ENCODE measurements around the gene SCGN. TPM values are rescaled to one million over a fixed set of nuclear protein-coding genes. Genes with fewer than 3 reads are reported as not detected.
"Not testable (repeated sequence)": the region's sequence is repeated elsewhere in the genome, so short reads cannot be mapped to it uniquely, and the experiment has no call there.

The SCGN gene
- total and polyA plus RNA-seq, 2 of the 4 experiments (the other 2 are of a cell fraction) = not detected

DNA sequence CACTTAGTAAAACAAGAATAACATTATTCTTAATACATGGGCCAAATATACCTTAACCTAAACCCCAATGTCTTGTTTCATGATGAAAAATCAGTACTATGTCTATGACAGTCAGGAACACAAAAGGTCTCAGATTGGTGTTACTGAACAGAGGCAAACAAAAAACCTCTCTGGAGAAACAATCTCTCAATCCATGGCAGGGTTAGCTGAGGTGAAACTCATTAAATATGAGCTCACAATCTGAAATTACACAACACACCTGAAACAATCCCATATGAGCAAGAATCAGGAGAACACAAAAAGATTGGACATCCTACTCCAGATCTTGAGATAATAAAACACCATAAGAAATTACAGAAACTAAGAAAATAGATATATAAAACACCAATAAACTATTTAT lies 96.0 kb downstream of the SCGN start:
- Histone ChIP-seq H3K14ac (replicated peaks; ENCODE audit: low read depth, low read length) (no peak overlapping the region), H3K4me2 (ENCODE audit: low read depth, low read length) (no peak overlapping the region), H2BK120ac (ENCODE audit: low read depth, low read length) (no peak overlapping the region), H2AK9ac (replicated peaks; ENCODE audit: low read depth, low read length, poor library complexity) (no peak overlapping the region), H4K8ac (ENCODE audit: low read depth in 2 of 2, low read length in 2 of 2) (no peak overlapping the region), H3K4me3 (ENCODE audit: insufficient read depth, low read depth, low read length) (no peak overlapping the region), H3K27me3 (ENCODE audit: control insufficient read depth, insufficient read depth, low read length) (no peaks in the 10 kb centered on the region), H2BK5ac (ENCODE audit: low read depth, low read length, poor library complexity, severe bottlenecking) (no peak overlapping the region), H2AK5ac (ENCODE audit: low read depth, low read length) (no peak overlapping the region), H3K4me1 (ENCODE audit: control insufficient read depth, insufficient read depth, low read length) (no peaks in the 10 kb centered on the region), H2BK20ac (ENCODE audit: low read depth, low read length) (no peak overlapping the region), H2AFZ (replicated peaks; ENCODE audit: low read length, poor library complexity) (no peak overlapping the region), H3K79me1 (ENCODE audit: low read depth in 1 of 2, low read length in 2 of 2) (no peaks in the 10 kb centered on the region), H4K20me1 (ENCODE audit: insufficient read depth, low read length) (no peaks in the 10 kb centered on the region), H3K9ac (ENCODE audit: low read depth, low read length) (no peak overlapping the region), H3K4ac (ENCODE audit: low read depth, low read length) (no peak overlapping the region), H3K9me1 (ENCODE audit: insufficient read depth, low read length) (no peaks in the 10 kb centered on the region), H3K9me3 (ENCODE audit: control insufficient read depth, insufficient read depth, low read length) (no peaks in the 10 kb centered on the region), H3K18ac (ENCODE audit: low read depth, low read length) (no peak overlapping the region), H4K5ac (ENCODE audit: low read depth, low read length) (no peak overlapping the region), H3K23ac (ENCODE audit: low read depth, low read length) (no peak overlapping the region), H4K91ac (ENCODE audit: insufficient read depth, low read depth, low read length) (no peak overlapping the region), H3K36me3 (ENCODE audit: control insufficient read depth, insufficient read depth, low read length) (no peaks in the 10 kb centered on the region), H3K56ac (ENCODE audit: extremely low read depth, insufficient read depth, low read length) (no peak overlapping the region), H2BK15ac (ENCODE audit: low read depth, low read length) (no peak overlapping the region), H3K27ac (ENCODE audit: insufficient read depth, low read length) (no peak overlapping the region)
- in situ Hi-C loops (cut with MboI; ENCODE audit: low sequenced_read_pairs) = no loop called here
- intact Hi-C loops (cut with micrococcal nuclease) = no loop called here
- CTCF ChIA-PET = no interaction called here
- dilution Hi-C loops (cut with HindIII; ENCODE audit: low sequenced_read_pairs, unreplicated experiment) = no loop called here
- ATAC-seq (ENCODE audit: low read depth) = no peak
- no TSS peak for BruUV-seq (replicated peaks)
- POLR2A ChIA-PET (ENCODE audit: unreplicated experiment) = no interaction called here
- DNase-seq = no peak
- TF ChIP-seq RFX5 (IDR thresholded peaks at IDR 0.05; ENCODE audit: low read depth, low read length) (no peak), BHLHE40 (IDR thresholded peaks at IDR 0.05; ENCODE audit: low read depth, low read length) (no peak), RAD21 (IDR thresholded peaks at IDR 0.05; ENCODE audit: low read length) (no peak)

GRCh38 chr6:25748601-25749517 lies 96.8 kb downstream of the SCGN start:
- intact Hi-C loops (cut with micrococcal nuclease); H3K9ac ChIP-seq (ENCODE audit: low read depth, low read length); H3K14ac ChIP-seq (replicated peaks; ENCODE audit: low read depth, low read length); H2BK5ac ChIP-seq (ENCODE audit: low read depth, low read length, poor library complexity, severe bottlenecking); H4K8ac ChIP-seq (ENCODE audit: low read depth in 2 of 2, low read length in 2 of 2); H3K9me3 ChIP-seq (ENCODE audit: control insufficient read depth, insufficient read depth, low read length); H2AFZ ChIP-seq (replicated peaks; ENCODE audit: low read length, poor library complexity); H3K79me1 ChIP-seq (ENCODE audit: low read depth in 1 of 2, low read length in 2 of 2); H3K4me1 ChIP-seq (ENCODE audit: control insufficient read depth, insufficient read depth, low read length); CTCF ChIA-PET; H2AK9ac ChIP-seq (replicated peaks; ENCODE audit: low read depth, low read length, poor library complexity); DNase-seq; H3K4ac ChIP-seq (ENCODE audit: low read depth, low read length); H4K5ac ChIP-seq (ENCODE audit: low read depth, low read length); H2BK120ac ChIP-seq (ENCODE audit: low read depth, low read length); H3K23ac ChIP-seq (ENCODE audit: low read depth, low read length); H3K4me2 ChIP-seq (ENCODE audit: low read depth, low read length); H3K9me1 ChIP-seq (ENCODE audit: insufficient read depth, low read length); H4K20me1 ChIP-seq (ENCODE audit: insufficient read depth, low read length); H3K18ac ChIP-seq (ENCODE audit: low read depth, low read length); H3K4me3 ChIP-seq (ENCODE audit: insufficient read depth, low read depth, low read length); POLR2A ChIA-PET (ENCODE audit: unreplicated experiment); H2BK20ac ChIP-seq (ENCODE audit: low read depth, low read length); H3K36me3 ChIP-seq (ENCODE audit: control insufficient read depth, insufficient read depth, low read length); H3K27ac ChIP-seq (ENCODE audit: insufficient read depth, low read length); H3K56ac ChIP-seq (ENCODE audit: extremely low read depth, insufficient read depth, low read length); H2AK5ac ChIP-seq (ENCODE audit: low read depth, low read length); in situ Hi-C loops (cut with MboI; ENCODE audit: low sequenced_read_pairs); H2BK15ac ChIP-seq (ENCODE audit: low read depth, low read length); H3K27me3 ChIP-seq (ENCODE audit: control insufficient read depth, insufficient read depth, low read length); ATAC-seq (ENCODE audit: low read depth); dilution Hi-C loops (cut with HindIII; ENCODE audit: low sequenced_read_pairs, unreplicated experiment); BruUV-seq (replicated peaks); H4K91ac ChIP-seq (ENCODE audit: insufficient read depth, low read depth, low read length): not testable (repeated sequence)
- no CpG with 5 or more reads among the region's 17 CpGs for WGBS, 2 experiments (ENCODE audit: extremely low coverage in 2 of 2, insufficient read length in 1 of 2)
